HG03039 (cell line): ENCODE measurements around the gene EVX2.

Experiments
- ATAC-seq: cut with Tn5 transposase; IDR thresholded peaks from one replicate; pipeline ENCODE4 v1.9.1; 2021; ENCODE audit warnings: mild to moderate bottlenecking, moderate library complexity; ENCODE audit not compliant: unreplicated experiment

EVX2 gene

GRCh38 chr2:176083796-176084261, at the start of gene EVX2:
Gene EVX2 (minus strand): TSS chr2:176083962. CDS start chr2:176083776, 186 bp downstream.
- ATAC-seq, result no peak

- no peak for ATAC-seq
Measured at GRCh38 chr2:176133389-176133788, 49.6 kb upstream of the EVX2 start.

- ATAC-seq, result no peak
Measured at GRCh38 chr2:176132205-176133171, 48.7 kb upstream of the EVX2 start.

- ATAC-seq, result no peak
Measured at GRCh38 chr2:176131848-176132158, 48.0 kb upstream of the EVX2 start.

GRCh38 chr2:176130957-176131847, 47.4 kb upstream of the EVX2 start:
- ATAC-seq, result no peak

- ATAC-seq, result no peak
Measured at GRCh38 chr2:176130147-176130956, 46.6 kb upstream of the EVX2 start.

GRCh38 chr2:176129813-176130146, 46.0 kb upstream of the EVX2 start:
- ATAC-seq, result no peak

- no peak for ATAC-seq
Measured at GRCh38 chr2:176128982-176129796, 45.4 kb upstream of the EVX2 start, which contains the start of gene HOXD8. Gene HOXD8 (plus strand): TSS chr2:176129705. CDS start chr2:176130367, 662 bp downstream.

GRCh38 chr2:176128172-176128981, 44.6 kb upstream of the EVX2 start:
- ATAC-seq, result no peak

GRCh38 chr2:176127774-176128072, 44.0 kb upstream of the EVX2 start:
- no peak for ATAC-seq

GRCh38 chr2:176126929-176127773, 43.4 kb upstream of the EVX2 start:
- no peak for ATAC-seq

- no peak for ATAC-seq
Measured at GRCh38 chr2:176125772-176126054, 42.0 kb upstream of the EVX2 start.

- no peak for ATAC-seq
Measured at GRCh38 chr2:176124947-176125771, 41.4 kb upstream of the EVX2 start.

- ATAC-seq, result no peak
Measured at GRCh38 chr2:176124110-176124946, 40.6 kb upstream of the EVX2 start.

GRCh38 chr2:176123411-176124109, 39.8 kb upstream of the EVX2 start:
- ATAC-seq, result no peak

GRCh38 chr2:176122683-176123410, 39.1 kb upstream of the EVX2 start, which contains the start of gene HOXD9:
Gene HOXD9 (plus strand): TSS chr2:176122719. CDS start chr2:176122769, 50 bp downstream.
- ATAC-seq, result no peak
